OCI-LY7 (cell line): ENCODE data around the gene EME2. TPM values are rescaled to one million over a fixed set of nuclear protein-coding genes. Genes with fewer than 3 reads are reported as not detected.
A peak's percentile ranks its signal among the peaks of the same experiment; 100 is the strongest.

ENCODE experiments used
- BruUV-seq: library from RNA; stranded (reverse); fragments of 400-500 nt; replicated peaks from 2 replicates; lab custom pipeline; 2021; lab: Mats Ljungman, UMichigan
- CTCF ChIA-PET: fragments of 300-600 bp; sonication (Branson Sonifier 250); formaldehyde crosslinking; loops from one replicate; lab custom pipeline; 2022; ENCODE audit warnings: antibody characterized with exemption; ENCODE audit not compliant: unreplicated experiment; lab: Charles Lee
- POLR2A ChIA-PET: fragments of 300-600 bp; sonication (Branson Sonifier 250); formaldehyde crosslinking; loops from one replicate; lab custom pipeline; 2022; ENCODE audit warnings: antibody characterized with exemption; lab: Charles Lee
- DNase-seq: peaks from one replicate; pipeline ENCODE4 v3.0.0-alpha.2; 2015; ENCODE audit warnings: low spot score
- H2AFZ ChIP-seq: fragments of 200-600 bp; sonication (generic), shearing (Covaris generic); 2 replicates; pipeline ENCODE4 v1.6.1; 2014; ENCODE audit warnings: mild to moderate bottlenecking, antibody characterized with exemption, low read length, moderate library complexity
- H3K27ac ChIP-seq: fragments of 200-600 bp; sonication (generic); 2 replicates; pipeline ENCODE4 v1.5.1; 2014; ENCODE audit warnings: mixed run types, low read depth, mild to moderate bottlenecking, moderate library complexity, low read length, inconsistent platforms; ENCODE audit not compliant: poor library complexity, severe bottlenecking
- H3K36me3 ChIP-seq: fragments of 200-600 bp; sonication (generic); 2 replicates; pipeline ENCODE4 v1.6.1; 2014; ENCODE audit warnings: mild to moderate bottlenecking, antibody characterized with exemption, low read length, moderate library complexity, mixed read lengths; ENCODE audit not compliant: insufficient read depth
- H3K4me1 ChIP-seq: fragments of 200-600 bp; sonication (generic); 2 replicates; pipeline ENCODE4 v1.5.1; 2014; ENCODE audit warnings: mild to moderate bottlenecking, low read length; ENCODE audit not compliant: insufficient read depth, poor library complexity, severe bottlenecking
- H3K4me2 ChIP-seq: fragments of 200-600 bp; sonication (generic); 2 replicates; pipeline ENCODE4 v1.6.1; 2014; ENCODE audit warnings: mild to moderate bottlenecking, low read length
- H3K4me3 ChIP-seq: fragments of 200-600 bp; sonication (generic); 2 replicates; pipeline ENCODE4 v1.5.1; 2014; ENCODE audit warnings: mild to moderate bottlenecking, low read depth, low read length; ENCODE audit not compliant: poor library complexity, severe bottlenecking
- H3K79me2 ChIP-seq: fragments of 200-600 bp; sonication (generic); 2 replicates; pipeline ENCODE4 v1.6.1; 2016; ENCODE audit warnings: low read depth, mild to moderate bottlenecking, low read length, moderate library complexity, mixed read lengths; ENCODE audit not compliant: insufficient read depth
- H3K9me2 ChIP-seq: fragments of 200-600 bp; sonication (generic); 2 replicates; pipeline ENCODE4 v1.6.1; 2016; ENCODE audit warnings: mild to moderate bottlenecking, low read length, mixed read lengths; ENCODE audit not compliant: insufficient read depth
- H3K9me3 ChIP-seq: fragments of 200-600 bp; sonication (generic); 2 replicates; pipeline ENCODE4 v1.6.1; 2014; ENCODE audit warnings: mild to moderate bottlenecking, mixed run types, low read length, mixed read lengths
- H4K20me1 ChIP-seq: fragments of 200-600 bp; sonication (generic); 2 replicates; pipeline ENCODE4 v1.6.1; 2014; ENCODE audit warnings: mild to moderate bottlenecking, antibody characterized with exemption, low read length, moderate library complexity, mixed read lengths; ENCODE audit not compliant: insufficient read depth
- CTCF ChIP-seq: fragments of 200-600 bp; sonication (generic); conservative IDR thresholded peaks from 2 replicates; pipeline ENCODE4 v1.5.1; 2014; ENCODE audit warnings: mild to moderate bottlenecking, antibody characterized with exemption, low read length, moderate library complexity, mixed read lengths
- EZH2phosphoT487 ChIP-seq: fragments of 200-600 bp; sonication (generic); IDR thresholded peaks from 2 replicates; pipeline ENCODE4 v1.6.1; 2018; ENCODE audit warnings: low read depth, borderline replicate concordance, mild to moderate bottlenecking, mixed run types, antibody characterized with exemption, low read length, moderate library complexity, mixed read lengths
- intact Hi-C: fragments of 100-400 bp; cut with micrococcal nuclease; formaldehyde crosslinking; loops from one replicate; pipeline ENCODE4 v1.10.0; 2022; ENCODE audit not compliant: unreplicated experiment
- total RNA-seq, 2 experiments: library from RNA; depleted of rRNA in 1 of 2; stranded (reverse); fragments of >200 nt in 1 of 2; shearing (Covaris generic) in 1 of 2; gene quantifications; 2 replicates each; pipeline ENCODE4 v1.2.3, GENCODE V29; 2014 to 2022

The EME2 gene
- total RNA-seq, 2 experiments from 2014 or later = 23.8 to 48.5 TPM

DNA sequence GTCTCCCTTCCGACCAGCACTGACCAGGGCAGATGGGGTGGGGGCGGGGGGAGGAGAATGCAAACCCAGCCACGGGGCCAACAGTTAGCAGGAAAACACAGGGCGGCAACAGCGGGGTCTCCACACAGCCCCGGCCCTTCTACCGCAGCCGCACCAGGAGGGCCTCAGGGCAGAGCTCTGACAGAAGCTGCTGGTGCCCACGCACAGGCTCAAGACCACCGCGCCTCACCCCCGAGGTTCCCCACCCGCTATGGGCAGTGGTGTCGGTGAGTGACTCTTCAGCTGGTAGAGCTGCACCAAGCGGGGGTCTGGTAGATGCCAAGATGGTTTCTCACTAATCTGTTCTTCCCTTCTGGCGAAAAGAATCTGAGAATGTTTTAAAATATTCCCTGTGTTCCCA lies 37.9 kb downstream of the EME2 start:
- Histone ChIP-seq H4K20me1 (no peaks in the 10 kb centered on the region), H3K27ac (no peak overlapping the region), H3K9me2 (no peaks in the 10 kb centered on the region), H3K9me3 (no peaks in the 10 kb centered on the region), H3K4me1 (no peaks in the 10 kb centered on the region), H2AFZ (no peak overlapping the region), H3K4me3 (no peak overlapping the region), H3K36me3 (no peaks in the 10 kb centered on the region), H3K4me2 (no peak overlapping the region), H3K79me2 (no peaks in the 10 kb centered on the region)
- BruUV-seq = no TSS peak
- ChIA-PET POLR2A (no interaction called here), CTCF (no interaction called here)
- TF ChIP-seq CTCF (no peak), EZH2phosphoT487 (no peak)
- no peak for DNase-seq
- intact Hi-C loops = no loop called here

GRCh38 chr16:1812732-1813163 lies 40.1 kb downstream of the EME2 start:
- CTCF ChIA-PET = no interaction called here
- intact Hi-C loops = no loop called here

More at GRCh38 chr16:1812732-1813163, 40.1 kb downstream of the EME2 start:
- TF ChIP-seq EZH2phosphoT487 (no peak), CTCF (peak; percentile 69)
- Histone ChIP-seq H3K9me2 (no peaks in the 10 kb centered on the region), H3K4me1 (no peaks in the 10 kb centered on the region), H3K27ac (no peak overlapping the region), H3K36me3 (no peaks in the 10 kb centered on the region), H3K79me2 (no peaks in the 10 kb centered on the region), H3K9me3 (no peaks in the 10 kb centered on the region), H2AFZ (no peak overlapping the region), H4K20me1 (no peaks in the 10 kb centered on the region), H3K4me3 (no peak overlapping the region), H3K4me2 (no peak overlapping the region)
- peak; percentile 35 for DNase-seq
- POLR2A ChIA-PET = no interaction called here
- no TSS peak for BruUV-seq
